Peyer's patch (tissue), 4 donors: ENCODE data around the gene SLC26A5. TPM values are rescaled to one million over a fixed set of nuclear protein-coding genes. Genes with fewer than 3 reads are reported as not detected.

Source experiments
- DNase-seq, 3 donors: peaks; one replicate each; pipeline ENCODE4 v3.0.0-alpha.2; 2017 to 2019
- H3K27ac ChIP-seq, 4 donors: fragments of 200-600 bp; sonication (generic); one replicate each; pipeline ENCODE4 v1.5.1; 2016 to 2019
- H3K27me3 ChIP-seq, 2 donors: fragments of 200-600 bp; sonication (generic); one replicate each; pipeline ENCODE4 v1.5.1; 2019
- H3K36me3 ChIP-seq, 3 donors: fragments of 200-600 bp; sonication (generic); one replicate each; pipeline ENCODE4 v1.5.1; 2016 to 2019
- H3K4me1 ChIP-seq, 4 donors: fragments of 200-600 bp; sonication (generic); one replicate each; pipeline ENCODE4 v1.5.1; 2016 to 2019
- H3K4me3 ChIP-seq, 4 donors: fragments of 200-600 bp; sonication (generic); 1 replicate in 3 of 4; 2 replicates in 1 of 4; pipeline ENCODE4 v1.5.1; 2016 to 2019; ENCODE audit warnings: mild to moderate bottlenecking in 1 of 4
- H3K9me3 ChIP-seq, 4 donors: fragments of 200-600 bp; sonication (generic); one replicate each; pipeline ENCODE4 v1.5.1; 2016 to 2019; ENCODE audit warnings: mild to moderate bottlenecking in 1 of 4
- POLR2A ChIP-seq, 2 donors: fragments of 450-650 bp; IDR thresholded peaks; one replicate each; pipeline ENCODE4 v1.5.1; 2017; ENCODE audit warnings: antibody characterized with exemption in 2 of 2, mild to moderate bottlenecking in 2 of 2, moderate library complexity in 2 of 2
- total RNA-seq, 4 donors: library from RNA; depleted of rRNA; stranded (reverse); fragments of >200 nt; gene quantifications; one replicate each; pipeline ENCODE4 v1.1.0, GENCODE V29; 2016
- TF ChIP-seq, protein P1 (sequence below), 6 experiments: fragments of 450-650 bp in 4 of 6; fragments of 200-600 bp in 2 of 6; sonication (generic) in 1 of 6; IDR thresholded peaks; one replicate each; pipeline ENCODE4 v1.5.1; 2017 to 2019; ENCODE audit warnings: antibody characterized with exemption in 6 of 6, mild to moderate bottlenecking in 3 of 6, moderate library complexity in 1 of 6

Gene SLC26A5
- total RNA-seq, 4 donors from 2014 or later: 0.54 TPM; not detected in 3

DNA sequence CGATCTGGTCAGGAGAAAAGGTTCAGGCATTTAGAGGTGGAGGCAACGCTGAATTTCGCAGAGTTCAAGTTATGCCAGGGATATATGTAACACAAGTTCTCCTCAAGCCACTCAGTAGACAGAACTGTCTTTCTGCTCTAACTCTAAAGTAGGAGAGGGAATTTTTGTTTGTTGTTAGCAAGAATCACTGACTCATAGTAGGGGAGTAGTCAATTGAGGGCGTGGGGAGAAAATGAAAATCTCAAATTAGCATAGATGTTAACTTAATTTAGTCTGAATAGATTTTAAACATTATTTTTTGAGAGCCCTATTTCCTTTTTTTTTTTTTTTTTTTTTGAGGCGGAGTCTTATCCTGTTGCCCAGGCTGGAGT is 64.0 kb downstream of the SLC26A5 start:
- DNase-seq: no peak
- no peak overlapping the region for H3K4me3 ChIP-seq
- H3K4me1 ChIP-seq: no peaks in the 10 kb centered on the region
- TF ChIP-seq, protein P1, sequence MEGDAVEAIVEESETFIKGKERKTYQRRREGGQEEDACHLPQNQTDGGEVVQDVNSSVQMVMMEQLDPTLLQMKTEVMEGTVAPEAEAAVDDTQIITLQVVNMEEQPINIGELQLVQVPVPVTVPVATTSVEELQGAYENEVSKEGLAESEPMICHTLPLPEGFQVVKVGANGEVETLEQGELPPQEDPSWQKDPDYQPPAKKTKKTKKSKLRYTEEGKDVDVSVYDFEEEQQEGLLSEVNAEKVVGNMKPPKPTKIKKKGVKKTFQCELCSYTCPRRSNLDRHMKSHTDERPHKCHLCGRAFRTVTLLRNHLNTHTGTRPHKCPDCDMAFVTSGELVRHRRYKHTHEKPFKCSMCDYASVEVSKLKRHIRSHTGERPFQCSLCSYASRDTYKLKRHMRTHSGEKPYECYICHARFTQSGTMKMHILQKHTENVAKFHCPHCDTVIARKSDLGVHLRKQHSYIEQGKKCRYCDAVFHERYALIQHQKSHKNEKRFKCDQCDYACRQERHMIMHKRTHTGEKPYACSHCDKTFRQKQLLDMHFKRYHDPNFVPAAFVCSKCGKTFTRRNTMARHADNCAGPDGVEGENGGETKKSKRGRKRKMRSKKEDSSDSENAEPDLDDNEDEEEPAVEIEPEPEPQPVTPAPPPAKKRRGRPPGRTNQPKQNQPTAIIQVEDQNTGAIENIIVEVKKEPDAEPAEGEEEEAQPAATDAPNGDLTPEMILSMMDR (IDR thresholded peaks at IDR 0.05): no peak
- no peak for TF ChIP-seq POLR2A (IDR thresholded peaks at IDR 0.05)
- no peaks in the 10 kb centered on the region for H3K9me3 ChIP-seq
- no peak overlapping the region for H3K27ac ChIP-seq
- no peaks in the 10 kb centered on the region for H3K36me3 ChIP-seq
- no peaks in the 10 kb centered on the region for H3K27me3 ChIP-seq

DNA sequence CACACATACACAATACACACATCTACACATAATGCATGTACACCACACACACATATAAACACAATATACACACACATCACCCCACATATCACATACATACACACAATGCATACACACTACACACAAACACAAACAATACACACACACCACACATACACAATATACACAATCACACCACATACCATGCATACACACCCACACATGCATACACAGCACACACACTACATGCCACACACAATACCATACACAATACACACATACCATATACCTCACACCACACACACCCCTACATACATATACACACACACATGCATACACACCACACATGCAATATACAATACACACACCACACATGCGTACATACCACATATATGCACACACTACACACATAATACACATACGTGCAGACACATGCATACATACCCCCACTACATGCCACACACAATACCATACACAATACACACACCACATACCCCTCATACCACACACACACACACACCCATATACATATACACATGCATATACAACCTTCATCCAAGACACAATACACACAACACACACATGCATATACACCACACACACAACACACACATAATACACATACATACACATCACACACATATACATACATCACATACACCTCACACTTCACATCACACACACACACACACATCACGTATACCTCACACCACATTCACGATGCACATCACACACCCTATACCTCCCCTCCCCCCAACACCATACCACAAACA is 64.6 kb downstream of the SLC26A5 start:
- no peaks in the 10 kb centered on the region for H3K27me3 ChIP-seq
- no peak overlapping the region for H3K4me3 ChIP-seq
- H3K9me3 ChIP-seq: no peaks in the 10 kb centered on the region
- no peak for DNase-seq
- TF ChIP-seq POLR2A (IDR thresholded peaks at IDR 0.05): no peak
- TF ChIP-seq, protein P1 (IDR thresholded peaks at IDR 0.05): no peak
- no peak overlapping the region for H3K27ac ChIP-seq
- no peaks in the 10 kb centered on the region for H3K4me1 ChIP-seq
- no peaks in the 10 kb centered on the region for H3K36me3 ChIP-seq

DNA sequence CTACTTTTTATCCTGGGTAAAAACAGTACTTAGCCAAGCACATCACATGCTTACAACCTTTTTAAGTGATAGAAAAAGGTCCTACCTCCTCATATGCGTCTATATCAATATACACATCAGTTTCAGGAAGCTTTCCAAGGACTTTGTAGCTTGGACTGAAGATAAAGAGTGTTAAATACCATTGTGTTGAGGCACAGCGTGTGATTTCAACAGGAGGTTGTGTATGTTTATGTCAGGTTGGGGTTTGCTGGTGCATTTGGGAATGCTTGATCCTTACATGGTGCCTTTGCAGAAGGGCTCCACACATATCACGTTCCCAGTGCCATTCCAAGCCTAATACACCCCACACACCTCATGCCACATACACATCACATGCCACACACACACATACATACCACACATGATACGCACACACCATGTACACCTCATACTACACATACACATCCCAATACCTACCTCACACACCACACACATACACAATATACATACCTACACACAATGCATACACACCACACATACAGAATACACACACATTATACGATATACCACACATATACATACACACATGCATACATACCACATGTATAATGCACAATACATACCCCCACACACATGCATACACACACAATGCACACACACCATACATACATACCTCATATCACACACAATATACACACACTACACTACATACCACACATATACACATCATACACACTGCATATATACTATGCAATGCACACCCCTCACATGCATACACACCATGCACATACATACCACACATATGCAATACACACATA is 65.4 kb downstream of the SLC26A5 start:
- TF ChIP-seq, protein P1 (IDR thresholded peaks at IDR 0.05): no peak
- no peak for TF ChIP-seq POLR2A (IDR thresholded peaks at IDR 0.05)
- no peak overlapping the region for H3K4me3 ChIP-seq
- no peaks in the 10 kb centered on the region for H3K9me3 ChIP-seq
- H3K4me1 ChIP-seq: no peaks in the 10 kb centered on the region
- H3K27ac ChIP-seq: no peak overlapping the region
- H3K36me3 ChIP-seq: no peaks in the 10 kb centered on the region
- H3K27me3 ChIP-seq: no peaks in the 10 kb centered on the region
- no peak for DNase-seq

DNA sequence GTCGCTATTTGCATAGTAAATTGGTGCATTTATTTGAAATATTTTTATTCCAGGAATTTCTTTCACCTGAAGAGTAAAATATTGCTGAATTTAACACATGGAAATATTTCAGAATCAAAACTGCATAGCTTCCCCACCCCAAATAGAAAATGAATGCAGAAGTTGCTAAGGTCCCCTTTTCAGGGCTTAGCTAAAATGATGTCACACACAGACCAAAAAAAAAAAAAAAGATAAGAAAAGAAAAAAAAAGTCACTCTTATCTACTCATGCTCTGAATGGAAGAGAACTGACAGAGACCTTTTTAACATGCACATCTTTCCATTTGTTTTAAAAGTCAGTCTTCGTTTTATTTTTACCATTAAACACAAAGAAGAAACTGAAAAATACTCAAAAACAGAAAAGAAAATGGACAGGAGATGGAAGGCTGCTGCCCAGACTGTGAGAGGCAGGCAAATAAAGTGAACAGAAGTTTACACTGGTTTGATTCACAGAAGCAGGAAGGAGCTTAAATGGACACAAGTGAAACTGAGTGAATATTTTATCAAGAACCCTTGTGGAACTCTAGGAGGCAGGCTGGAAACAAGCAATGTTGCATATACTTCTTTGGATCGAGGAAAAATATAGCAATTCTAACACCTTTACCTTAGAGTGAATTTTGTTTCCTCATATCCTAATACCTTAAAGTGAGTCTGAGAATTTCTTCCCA is 66.6 kb downstream of the SLC26A5 start:
- no peaks in the 10 kb centered on the region for H3K27me3 ChIP-seq
- no peak overlapping the region for H3K27ac ChIP-seq
- no peaks in the 10 kb centered on the region for H3K36me3 ChIP-seq
- no peaks in the 10 kb centered on the region for H3K4me1 ChIP-seq
- H3K4me3 ChIP-seq: no peak overlapping the region
- DNase-seq: no peak
- no peaks in the 10 kb centered on the region for H3K9me3 ChIP-seq
- TF ChIP-seq POLR2A (IDR thresholded peaks at IDR 0.05): no peak
- TF ChIP-seq, protein P1 (IDR thresholded peaks at IDR 0.05): no peak

DNA sequence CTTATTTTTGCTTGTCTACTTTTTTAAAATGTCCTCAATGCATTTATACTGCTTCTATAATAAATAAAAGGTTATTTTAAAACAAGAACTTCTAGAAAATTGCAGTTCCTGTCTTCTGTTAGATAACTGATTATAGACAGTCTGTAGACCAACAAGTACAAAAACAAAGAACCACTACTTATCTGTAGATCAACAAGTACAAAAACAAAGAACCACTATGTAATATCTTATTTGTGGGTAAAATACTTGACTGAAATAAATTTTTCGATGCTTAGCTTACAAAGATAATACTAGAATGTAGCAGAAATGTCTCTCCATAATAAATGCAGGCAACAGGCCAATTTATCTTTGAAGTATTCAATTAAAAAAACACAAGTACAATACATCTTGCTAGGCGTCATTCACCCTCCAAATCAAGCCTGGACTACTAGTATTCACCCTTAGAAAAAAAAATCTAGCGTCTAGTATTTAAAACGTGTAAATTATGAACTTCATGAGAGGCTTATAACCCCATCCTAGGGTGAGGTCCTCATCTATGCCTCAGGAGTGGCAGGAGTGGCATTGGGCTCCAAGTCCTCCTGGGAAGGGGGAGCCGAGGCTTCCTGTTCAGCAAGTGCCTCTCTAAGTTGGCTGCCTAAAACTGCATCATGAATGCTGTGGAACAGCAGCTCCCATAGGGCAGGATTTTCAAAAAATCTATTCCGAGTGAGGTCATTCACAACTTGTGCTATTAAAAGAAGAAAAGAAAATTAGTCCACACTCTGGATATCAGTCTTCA is 72.0 kb downstream of the SLC26A5 start:
- no peaks in the 10 kb centered on the region for H3K9me3 ChIP-seq
- DNase-seq: no peak
- TF ChIP-seq, protein P1 (IDR thresholded peaks at IDR 0.05): no peak
- TF ChIP-seq POLR2A (IDR thresholded peaks at IDR 0.05): no peak
- peaks cover 0 to 4% (median 0%) of the 10 kb centered on the region in 3 donors for H3K36me3 ChIP-seq
- H3K4me1 ChIP-seq: no peaks in the 10 kb centered on the region
- no peak overlapping the region for H3K27ac ChIP-seq
- no peak overlapping the region for H3K4me3 ChIP-seq
- no peaks in the 10 kb centered on the region for H3K27me3 ChIP-seq
